ACC112 (cell line): Measurements from ENCODE around the gene FGF11.
"Not testable (repeated sequence)": the region's sequence is repeated elsewhere in the genome, so short reads cannot be mapped to it uniquely, and the experiment has no call there.

Experiments
- H2AFZ ChIP-seq: fragments of 200-600 bp; sonication (generic); one replicate; pipeline ENCODE4 v1.6.0; 2017; ENCODE audit warnings: antibody characterized with exemption, low read length; ENCODE audit not compliant: unreplicated experiment
- H3K27ac ChIP-seq: fragments of 200-600 bp; sonication (generic); 2 replicates; pipeline ENCODE4 v1.5.1; 2014; ENCODE audit warnings: low read depth, mild to moderate bottlenecking, antibody characterized with exemption, low read length, moderate library complexity
- H3K27me3 ChIP-seq: fragments of 200-600 bp; sonication (generic); 2 replicates; pipeline ENCODE4 v1.6.1; 2014; ENCODE audit warnings: mild to moderate bottlenecking, antibody characterized with exemption, low read length, moderate library complexity, mixed read lengths; ENCODE audit not compliant: insufficient read depth
- H3K36me3 ChIP-seq: fragments of 200-600 bp; sonication (generic); 2 replicates; pipeline ENCODE4 v1.6.1; 2016; ENCODE audit warnings: mild to moderate bottlenecking, antibody characterized with exemption, low read length, moderate library complexity, mixed read lengths; ENCODE audit not compliant: insufficient read depth
- H3K4me1 ChIP-seq: fragments of 200-600 bp; sonication (generic); one replicate; pipeline ENCODE4 v1.6.1; 2016; ENCODE audit warnings: low read length, mixed read lengths; ENCODE audit not compliant: insufficient read depth, unreplicated experiment, control insufficient read depth
- H3K4me3 ChIP-seq: fragments of 200-600 bp; sonication (generic); 2 replicates; pipeline ENCODE4 v1.5.1; 2014; ENCODE audit warnings: mild to moderate bottlenecking, low read depth, low read length
- H3K79me2 ChIP-seq: fragments of 200-600 bp; sonication (generic); one replicate; pipeline ENCODE4 v1.6.0; 2016; ENCODE audit warnings: low read length; ENCODE audit not compliant: control insufficient read depth, unreplicated experiment, insufficient read depth

FGF11 gene

DNA sequence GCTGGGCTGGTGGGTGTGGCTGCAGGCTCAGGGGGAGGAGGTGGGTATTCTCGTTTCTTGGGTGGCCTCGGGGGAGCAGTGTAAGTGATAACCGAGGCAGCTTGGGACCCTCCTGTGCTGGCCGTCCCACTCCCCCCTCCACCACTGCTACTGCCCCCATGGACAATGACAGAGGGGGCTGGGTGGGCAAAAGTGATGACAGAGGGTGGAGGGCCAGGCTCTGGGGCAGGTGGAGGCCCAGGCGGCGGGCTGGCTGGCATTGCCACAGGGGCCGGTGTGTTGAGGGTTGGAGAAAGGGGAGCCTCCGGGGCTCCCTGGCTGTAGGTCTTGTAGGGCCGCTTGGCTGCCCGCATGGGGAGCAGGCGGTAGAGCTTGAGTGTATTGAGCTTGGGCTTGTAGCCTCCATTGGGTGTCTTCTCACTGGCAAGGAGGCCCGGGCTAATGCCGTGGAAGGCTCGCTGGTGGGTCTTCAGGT is 24.1 kb downstream of the FGF11 start:
- Histone ChIP-seq H2AFZ (no peak overlapping the region), H3K36me3 (no peaks in the 10 kb centered on the region; the same call in 1 of the 2 replicates), H3K27me3 (no peaks in the 10 kb centered on the region), H3K4me1 (peaks cover 12% of the 10 kb centered on the region), H3K4me3 (no peak overlapping the region), H3K79me2 (peaks cover 5% of the 10 kb centered on the region), H3K27ac (no peak overlapping the region)

DNA sequence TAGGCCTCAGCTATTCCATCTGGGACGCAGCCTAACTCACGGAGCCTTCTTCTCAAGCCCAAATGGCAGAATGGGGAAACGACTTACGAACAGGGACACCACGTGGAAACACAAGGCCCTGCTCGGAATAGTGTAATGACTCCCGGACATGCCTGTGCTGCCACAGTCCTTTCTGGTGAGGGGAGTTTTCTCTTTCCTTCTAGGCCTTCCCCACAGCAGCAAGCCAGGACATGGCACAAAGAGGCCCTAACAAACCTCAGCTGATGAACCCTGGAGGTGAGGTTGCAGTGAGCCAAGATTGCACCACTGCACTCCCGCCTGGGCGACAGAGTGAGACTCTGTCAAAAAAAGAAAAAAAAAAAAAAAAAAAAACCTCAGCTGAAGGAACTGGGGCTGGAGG is 24.8 kb downstream of the FGF11 start:
- no peak overlapping the region for H2AFZ ChIP-seq
- H3K4me3 ChIP-seq, result no peak overlapping the region
- H3K79me2 ChIP-seq, result peaks cover 11% of the 10 kb centered on the region
- H3K4me1 ChIP-seq, result peaks cover 12% of the 10 kb centered on the region
- no peaks in the 10 kb centered on the region for H3K27me3 ChIP-seq
- H3K36me3 ChIP-seq, result no peaks in the 10 kb centered on the region; the same call in 1 of the 2 replicates
- H3K27ac ChIP-seq, result no peak overlapping the region

DNA sequence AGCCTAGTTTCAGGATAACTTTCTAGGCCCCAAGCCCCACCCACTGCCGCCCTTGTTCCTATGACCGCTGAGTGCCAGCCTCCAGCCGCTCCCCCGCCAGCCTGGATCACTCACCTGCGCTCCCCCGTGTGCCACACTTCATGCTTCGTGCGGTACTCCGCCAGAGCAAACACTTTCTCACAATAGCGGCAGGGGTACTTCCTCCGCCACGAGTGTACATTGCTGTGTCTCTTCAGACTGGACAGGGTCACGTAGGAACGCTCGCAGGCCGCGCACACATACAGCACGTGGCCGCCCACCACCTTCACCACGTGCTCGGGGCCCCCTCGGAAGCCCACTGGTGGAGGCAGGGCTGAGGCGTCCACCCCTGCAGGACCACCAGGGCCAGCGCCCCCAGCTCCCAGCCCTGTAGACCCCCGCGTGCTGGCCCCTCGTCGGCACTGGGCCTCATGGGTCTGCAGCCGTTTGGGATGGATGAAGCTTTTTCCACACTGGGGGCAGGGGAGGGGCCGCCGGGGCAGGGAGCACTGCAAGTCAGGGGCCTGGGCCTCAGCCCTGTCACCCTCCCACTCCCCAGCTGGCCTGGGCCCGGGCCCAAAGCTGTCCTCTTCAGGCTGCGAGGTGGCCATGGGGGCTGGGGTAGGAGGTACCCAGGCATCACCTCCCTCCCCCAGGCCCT is 26.4 kb downstream of the FGF11 start:
- no peaks in the 10 kb centered on the region for H3K27me3 ChIP-seq
- H3K4me1 ChIP-seq, result peaks cover 12% of the 10 kb centered on the region
- H3K36me3 ChIP-seq, result no peaks in the 10 kb centered on the region; the same call in 1 of the 2 replicates
- no peak overlapping the region for H3K27ac ChIP-seq
- H3K79me2 ChIP-seq, result peaks cover 11% of the 10 kb centered on the region
- H3K4me3 ChIP-seq, result no peak overlapping the region
- H2AFZ ChIP-seq, result no peak overlapping the region

DNA sequence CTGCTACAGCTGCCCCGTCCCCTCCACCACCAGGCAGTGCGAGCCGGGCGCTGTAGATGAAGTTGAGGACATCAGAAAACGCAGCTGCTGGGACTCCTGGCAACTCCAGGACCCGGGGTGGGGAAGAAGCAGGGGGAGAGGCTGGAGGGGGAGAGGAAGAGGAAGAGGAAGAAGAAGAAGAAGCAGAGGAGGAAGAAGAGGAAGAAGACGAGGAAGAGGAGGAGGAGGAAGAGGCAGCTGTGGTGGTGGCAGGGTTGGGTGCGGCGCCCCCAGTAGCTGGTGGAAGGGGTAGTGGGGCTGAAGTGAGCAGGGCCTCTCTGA is 27.0 kb downstream of the FGF11 start:
- Histone ChIP-seq H3K4me3 (no peak overlapping the region), H3K27ac (no peak overlapping the region), H3K36me3 (no peaks in the 10 kb centered on the region; the same call in 1 of the 2 replicates), H2AFZ (no peak overlapping the region), H3K4me1 (peaks cover 12% of the 10 kb centered on the region), H3K79me2 (peaks cover 11% of the 10 kb centered on the region), H3K27me3 (no peaks in the 10 kb centered on the region)

DNA sequence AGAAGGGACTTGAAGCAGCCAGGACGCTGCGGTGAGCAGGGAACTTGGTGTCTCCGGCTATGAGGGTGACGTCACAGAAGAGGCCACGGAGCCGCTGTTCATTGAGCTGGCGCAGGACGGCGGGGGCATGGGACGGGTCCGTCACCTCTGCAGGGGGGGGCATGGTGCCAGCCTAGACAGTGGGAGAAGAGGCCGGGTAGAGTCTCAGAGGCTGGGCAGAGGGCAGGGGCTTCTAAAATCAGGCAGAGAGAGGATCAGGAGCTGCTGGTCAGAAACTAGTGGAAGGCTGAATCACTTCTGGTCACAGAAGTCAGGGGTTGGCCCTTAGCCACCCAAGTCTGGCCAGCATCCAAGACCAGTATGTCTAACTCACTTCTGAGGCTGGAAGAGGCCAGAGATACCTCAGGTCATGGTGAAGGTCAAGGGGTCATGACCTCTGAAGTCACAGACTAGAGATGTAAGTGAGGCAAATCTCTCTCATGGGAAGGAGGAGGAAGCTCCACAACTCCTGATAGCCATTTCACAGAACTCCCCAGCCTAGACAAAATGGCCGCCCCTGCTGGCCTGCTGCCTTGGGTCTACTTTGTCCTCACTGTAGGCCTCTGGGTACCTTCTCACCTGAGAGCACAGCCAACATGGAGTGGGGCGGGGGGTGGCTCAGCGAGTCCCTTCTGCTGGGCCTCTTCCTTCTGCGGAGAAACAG is 27.5 kb downstream of the FGF11 start:
- H3K4me1 ChIP-seq, result peaks cover 12% of the 10 kb centered on the region
- H3K79me2 ChIP-seq, result peaks cover 16% of the 10 kb centered on the region
- H3K27ac ChIP-seq, result peak overlapping the region; percentile 3; the same call in 1 of the 2 replicates
- H2AFZ ChIP-seq, result no peak overlapping the region
- H3K27me3 ChIP-seq, result no peaks in the 10 kb centered on the region
- H3K36me3 ChIP-seq, result no peaks in the 10 kb centered on the region; the same call in 1 of the 2 replicates
- no peak overlapping the region for H3K4me3 ChIP-seq

DNA sequence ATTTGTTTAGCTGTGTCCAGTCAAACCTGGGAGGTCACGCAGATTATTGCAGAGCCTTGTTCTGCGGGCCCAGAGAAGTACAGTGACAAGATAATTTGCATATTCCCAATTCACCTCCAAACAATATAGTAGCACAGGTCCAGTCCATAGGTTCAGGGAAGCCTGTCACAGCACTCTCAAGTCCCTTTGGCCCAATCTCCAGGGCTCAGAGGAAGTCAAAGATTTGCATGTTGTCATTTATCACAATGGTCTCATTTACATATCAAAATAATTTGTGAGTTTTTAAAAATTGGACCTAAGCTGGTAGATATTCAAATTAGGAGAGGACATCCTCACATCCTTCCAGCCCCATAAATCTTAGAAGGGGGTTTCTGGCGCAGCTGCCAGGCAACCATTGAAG is 28.2 kb downstream of the FGF11 start:
- H2AFZ ChIP-seq, result no peak overlapping the region
- H3K4me3 ChIP-seq, result no peak overlapping the region
- H3K4me1 ChIP-seq, result peaks cover 12% of the 10 kb centered on the region
- H3K27me3 ChIP-seq, result no peaks in the 10 kb centered on the region
- H3K36me3 ChIP-seq, result no peaks in the 10 kb centered on the region; the same call in 1 of the 2 replicates
- H3K79me2 ChIP-seq, result peaks cover 18% of the 10 kb centered on the region
- H3K27ac ChIP-seq, result 0 out of 2 replicates have a peak overlapping the region, but pooled peaks have one; percentile 3

DNA sequence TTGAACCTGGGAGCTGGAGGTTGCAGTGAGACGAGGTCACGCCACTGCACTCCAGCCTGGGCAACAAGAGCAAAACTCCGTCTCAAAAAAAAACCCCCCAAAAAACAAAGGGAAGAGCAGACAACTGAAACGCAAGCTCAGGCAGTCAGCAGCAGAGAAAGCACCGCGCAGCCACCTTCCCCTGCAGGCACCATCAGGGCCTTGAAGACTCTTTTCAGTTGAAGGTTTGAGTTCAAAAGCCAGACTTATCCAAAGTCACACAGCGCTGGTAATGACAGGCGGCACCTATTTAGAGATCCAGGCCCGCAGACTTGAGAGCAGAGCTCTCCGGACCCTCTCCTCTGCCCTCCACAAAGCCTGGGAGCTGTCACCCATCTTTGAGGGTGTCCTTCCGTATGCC is 29.0 kb downstream of the FGF11 start:
- H3K27ac ChIP-seq, result no peak overlapping the region
- peaks cover 18% of the 10 kb centered on the region for H3K79me2 ChIP-seq
- H3K36me3 ChIP-seq, result no peaks in the 10 kb centered on the region; the same call in 1 of the 2 replicates
- no peaks in the 10 kb centered on the region for H3K27me3 ChIP-seq
- peaks cover 12% of the 10 kb centered on the region for H3K4me1 ChIP-seq
- no peak overlapping the region for H2AFZ ChIP-seq
- no peak overlapping the region for H3K4me3 ChIP-seq

DNA sequence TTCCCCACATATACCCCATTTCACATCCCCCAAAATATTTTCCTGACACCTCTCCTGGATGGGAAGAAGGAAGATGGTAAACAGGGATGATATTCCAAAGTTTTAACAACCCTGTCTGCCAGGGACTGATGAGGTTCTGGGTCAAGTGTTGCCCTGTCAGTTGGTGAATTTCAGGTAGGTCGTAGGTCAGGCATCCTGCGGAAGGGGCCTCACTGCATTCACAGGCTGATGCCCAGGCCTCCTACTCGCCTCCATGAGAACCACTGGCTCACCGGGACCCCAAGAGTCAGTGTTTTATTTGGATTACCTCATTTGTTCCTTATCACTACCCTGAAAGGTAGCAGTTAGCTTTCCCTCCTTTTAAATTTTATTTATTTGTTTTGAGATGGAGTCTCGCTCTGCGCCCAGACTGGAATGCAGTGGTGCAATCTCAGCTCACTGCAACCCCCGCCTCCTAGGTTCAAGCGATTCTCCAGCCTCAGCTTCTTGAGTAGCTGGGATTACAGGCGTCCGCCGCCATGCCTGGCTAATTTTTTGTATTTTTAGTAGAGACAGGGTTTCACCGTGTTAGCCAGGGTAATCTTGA is 29.6 kb downstream of the FGF11 start:
- H3K36me3 ChIP-seq, result no peaks in the 10 kb centered on the region; the same call in 1 of the 2 replicates
- peaks cover 12% of the 10 kb centered on the region for H3K4me1 ChIP-seq
- H2AFZ ChIP-seq, result no peak overlapping the region
- H3K4me3 ChIP-seq, result no peak overlapping the region
- no peaks in the 10 kb centered on the region for H3K27me3 ChIP-seq
- peaks cover 23% of the 10 kb centered on the region for H3K79me2 ChIP-seq
- H3K27ac ChIP-seq, result no peak overlapping the region

DNA sequence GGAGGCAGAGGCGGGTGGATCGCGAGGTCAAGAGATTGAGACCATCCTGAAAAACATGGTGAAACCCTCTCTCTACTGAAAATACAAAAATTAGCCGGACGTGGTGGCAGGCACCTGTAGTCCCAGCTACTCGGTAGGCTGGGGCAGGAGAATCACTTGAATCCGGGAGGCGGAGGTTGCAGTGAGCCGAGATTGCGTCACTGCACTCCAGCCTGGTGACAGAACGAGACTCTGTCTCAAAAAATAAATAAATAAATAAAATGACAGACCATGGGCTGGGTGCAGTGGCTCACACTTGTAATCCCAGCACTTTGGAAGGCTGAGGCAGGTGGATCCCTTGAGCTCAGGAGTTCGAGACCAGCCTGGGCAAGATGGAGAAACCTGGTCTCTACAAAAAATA is 30.5 kb downstream of the FGF11 start:
- not testable (repeated sequence) for H2AFZ ChIP-seq, H3K27me3 ChIP-seq, H3K27ac ChIP-seq, H3K36me3 ChIP-seq, H3K4me3 ChIP-seq
- peaks cover 31% of the 10 kb centered on the region for H3K79me2 ChIP-seq
- H3K4me1 ChIP-seq, result peaks cover 12% of the 10 kb centered on the region

DNA sequence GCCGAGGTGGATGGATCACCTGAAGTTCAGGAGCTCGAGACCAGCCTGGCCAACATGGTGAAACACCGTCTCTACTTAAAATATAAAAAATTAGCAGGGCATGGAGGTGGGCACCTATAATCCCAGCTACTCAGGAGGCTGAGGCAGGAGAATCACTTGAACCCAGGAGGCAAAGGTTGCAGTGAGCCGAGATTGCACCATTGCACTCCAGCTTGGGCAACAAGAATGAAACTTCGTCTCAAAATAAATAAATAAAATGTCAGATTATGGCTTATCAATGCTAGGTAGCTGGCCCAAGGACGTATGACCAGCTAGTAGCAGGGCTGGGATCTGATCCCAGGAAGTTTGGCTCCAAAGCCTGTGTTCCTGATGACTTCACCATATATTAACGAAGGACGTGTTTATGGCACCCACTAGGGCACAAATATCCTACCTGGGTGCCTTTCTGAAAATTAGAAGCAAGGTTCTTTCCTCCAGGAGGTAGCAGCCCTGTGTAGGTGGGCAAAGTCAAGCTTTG is 31.2 kb downstream of the FGF11 start:
- not testable (repeated sequence) for H3K27ac ChIP-seq, H3K4me3 ChIP-seq, H3K27me3 ChIP-seq, H2AFZ ChIP-seq, H3K36me3 ChIP-seq
- H3K4me1 ChIP-seq, result peaks cover 12% of the 10 kb centered on the region
- peaks cover 38% of the 10 kb centered on the region for H3K79me2 ChIP-seq
